A549 (cell line): ENCODE data around the gene DRP2. TPM values are rescaled to one million over a fixed set of nuclear protein-coding genes. Genes with fewer than 3 reads are reported as not detected.
A peak's percentile ranks its signal among the peaks of the same experiment; 100 is the strongest.
"Not testable (repeated sequence)": the region's sequence is repeated elsewhere in the genome, so short reads cannot be mapped to it uniquely, and the experiment has no call there.

ENCODE experiments used
- ATAC-seq, 2 experiments: fragments of 200-7000 bp in 1 of 2; fragments of >200 bp in 1 of 2; cut with Nextera tagmentation in 1 of 2; cut with Tn5 transposase in 1 of 2; 3 replicates each; pipeline versions ENCODE4 v1.8.0 to v1.9.1; 2018 to 2020; ENCODE audit warnings: mild to moderate bottlenecking in 1 of 2, moderate library complexity in 1 of 2
- CTCF ChIA-PET: fragments of 300-600 bp; sonication (Branson Sonifier 250); formaldehyde crosslinking; extraction: SDS; loops from one replicate; lab custom pipeline; 2021; ENCODE audit warnings: antibody characterized with exemption, inconsistent platforms; lab: Yijun Ruan, JAX
- POLR2A ChIA-PET: fragments of 350-600 bp; formaldehyde crosslinking; extraction: SDS; loops from one replicate; lab custom pipeline; 2021; ENCODE audit warnings: antibody characterized with exemption, inconsistent platforms; lab: Yijun Ruan, JAX
- DNase-seq, 2 experiments: peaks; one replicate each; pipeline versions ENCODE4 v3.0.0 to v3.0.0-alpha.2; 2011 to 2016; ENCODE audit warnings: low read depth in 1 of 2, low spot score in 1 of 2
- FAIRE-seq: peaks from 2 replicates; lab custom pipeline; 2011; peaks lifted over from hg19 to GRCh38; lab: Jason Lieb, UNC
- H3K27ac ChIP-seq, 2 experiments: fragments of >200 bp; sonication (Bioruptor Twin); formaldehyde crosslinking; 3 replicates each; pipeline ENCODE4 v1.5.1; 2016 to 2017
- H3K4me1 ChIP-seq: fragments of >200 bp; sonication (Bioruptor Twin); formaldehyde crosslinking; 3 replicates; pipeline ENCODE4 v1.6.1; 2016
- H3K4me2 ChIP-seq: fragments of >200 bp; sonication (Bioruptor Twin); formaldehyde crosslinking; 3 replicates; pipeline ENCODE4 v1.6.1; 2016
- H3K4me3 ChIP-seq: fragments of >200 bp; sonication (Bioruptor Twin); formaldehyde crosslinking; 3 replicates; pipeline ENCODE4 v1.5.1; 2016
- H3K9me3 ChIP-seq: fragments of >200 bp; sonication (Bioruptor Twin); formaldehyde crosslinking; 3 replicates; pipeline ENCODE4 v1.6.1; 2016
- CBX2 ChIP-seq: fragments of 200-600 bp; sonication (generic); IDR thresholded peaks from 2 replicates; pipeline ENCODE4 v1.6.1; 2016; ENCODE audit warnings: low read depth, mild to moderate bottlenecking, borderline replicate concordance
- CEBPB ChIP-seq, 2 experiments: fragments of >200 bp in 1 of 2; sonication (Bioruptor Twin) in 1 of 2; formaldehyde crosslinking in 1 of 2; IDR thresholded peaks; 2 replicates each; pipeline ENCODE4 v1.6.1; 2012 to 2016
- CHD2 ChIP-seq: fragments of 150-350 bp; IDR thresholded peaks from 2 replicates; pipeline ENCODE4 v1.6.1; 2014; ENCODE audit warnings: low read length; ENCODE audit not compliant: partially characterized antibody
- CTCF ChIP-seq: fragments of >200 bp; sonication (Bioruptor Twin); formaldehyde crosslinking; IDR thresholded peaks from 3 replicates; pipeline ENCODE4 v1.5.1; 2016
- EHMT2 ChIP-seq: fragments of 200-600 bp; sonication (generic); IDR thresholded peaks from 2 replicates; pipeline ENCODE4 v1.6.1; 2016; ENCODE audit warnings: antibody characterized with exemption, low read depth, mild to moderate bottlenecking, moderate library complexity
- HDAC2 ChIP-seq: fragments of 200-600 bp; sonication (generic); IDR thresholded peaks from 2 replicates; pipeline ENCODE4 v1.6.1; 2016
- HOXB5 ChIP-seq: fragments of 250-450 bp; sonication (Bioruptor Pico); IDR thresholded peaks from 2 replicates; pipeline ENCODE4 v1.5.0; 2020; ENCODE audit warnings: mild to moderate bottlenecking, moderate library complexity
- JUN ChIP-seq, 2 experiments: fragments of >200 bp; sonication (Bioruptor Twin); formaldehyde crosslinking; IDR thresholded peaks; 2 replicates in 1 of 2; 3 replicates in 1 of 2; pipeline ENCODE4 v1.6.1; 2016 to 2017
- KDM5A ChIP-seq: fragments of 200-600 bp; sonication (generic); IDR thresholded peaks from 2 replicates; pipeline ENCODE4 v1.6.1; 2016; ENCODE audit warnings: antibody characterized with exemption, mild to moderate bottlenecking
- PHF8 ChIP-seq: fragments of 200-600 bp; sonication (generic); IDR thresholded peaks from 2 replicates; pipeline ENCODE4 v1.6.1; 2016; ENCODE audit warnings: low read depth, mild to moderate bottlenecking, antibody characterized with exemption, moderate library complexity, borderline replicate concordance
- RAD21 ChIP-seq, 2 experiments: fragments of >200 bp in 1 of 2; sonication (Bioruptor Twin) in 1 of 2; formaldehyde crosslinking in 1 of 2; IDR thresholded peaks in 1 of 2; conservative IDR thresholded peaks in 1 of 2; 2 replicates in 1 of 2; 3 replicates in 1 of 2; pipeline ENCODE4 v1.6.1; 2012 to 2018; ENCODE audit warnings: inconsistent platforms in 1 of 2
- ZSCAN20 ChIP-seq: fragments of 250-450 bp; sonication (Bioruptor Pico); IDR thresholded peaks from 2 replicates; pipeline ENCODE4 v1.8.0; 2022; ENCODE audit warnings: mild to moderate bottlenecking, moderate library complexity
- WGBS: methylation state at CpG from one replicate; pipeline ENCODE4 v1.1.6; 2017; ENCODE audit errors: missing lambda C conversion rate; 5-methylcytosine and 5-hydroxymethylcytosine counted together
- polyA plus RNA-seq, 4 experiments: library from polyadenylated mRNA; depleted of rRNA in 3 of 4; stranded (reverse); fragments of >200 nt; fragmentation: RNase III in 1 of 4; extraction: RNeasy Plus Mini Kit Qiagen cat#74134 plus additional on column Dnase treatment in 1 of 4; gene quantifications; 2 replicates in 3 of 4; 3 replicates in 1 of 4; pipeline ENCODE4 v1.2.3, GENCODE V29; 2011 to 2017
- TF ChIP-seq, protein P1 (sequence below): fragments of 250-450 bp; sonication (Bioruptor Pico); IDR thresholded peaks from 2 replicates; pipeline ENCODE4 v1.5.0; 2020; ENCODE audit warnings: low read depth, mild to moderate bottlenecking, moderate library complexity
- TF ChIP-seq, protein P2 (sequence below): IDR thresholded peaks from 2 replicates; pipeline ENCODE4 v1.6.1; 2012; ENCODE audit warnings: low read depth, borderline replicate concordance

The DRP2 gene
- polyA plus RNA-seq, 2 of the 4 experiments (the other 2 are of a cell fraction), result 0.58 to 0.62 TPM

- POLR2A ChIA-PET, result no interaction called here
Measured at GRCh38 chrX:101176439-101176838, 43.1 kb upstream of the DRP2 start.

GRCh38 chrX:101184876-101185275 lies 34.7 kb upstream of the DRP2 start:
- ATAC-seq, DNase-seq, H3K4me1 ChIP-seq, POLR2A ChIA-PET, FAIRE-seq, H3K4me2 ChIP-seq, CTCF ChIA-PET, H3K9me3 ChIP-seq, H3K4me3 ChIP-seq, H3K27ac ChIP-seq: not testable (repeated sequence)
- WGBS, result 63% methylated on average over 2 of the region's 2 CpGs

More at GRCh38 chrX:101176439-101176838, 43.1 kb upstream of the DRP2 start:
- Histone ChIP-seq H3K4me2 (no peak overlapping the region), H3K9me3 (no peaks in the 10 kb centered on the region), H3K4me1 (no peaks in the 10 kb centered on the region), H3K27ac (no peak overlapping the region), H3K4me3 (no peak overlapping the region)
- no peak for FAIRE-seq
- CTCF ChIA-PET, result no interaction called here
- DNase-seq, result peak in 1 of 2 experiments; percentile 2
- 55% methylated on average over 3 of the region's 3 CpGs for WGBS
- ATAC-seq, result no peak
- TF ChIP-seq, protein P1, sequence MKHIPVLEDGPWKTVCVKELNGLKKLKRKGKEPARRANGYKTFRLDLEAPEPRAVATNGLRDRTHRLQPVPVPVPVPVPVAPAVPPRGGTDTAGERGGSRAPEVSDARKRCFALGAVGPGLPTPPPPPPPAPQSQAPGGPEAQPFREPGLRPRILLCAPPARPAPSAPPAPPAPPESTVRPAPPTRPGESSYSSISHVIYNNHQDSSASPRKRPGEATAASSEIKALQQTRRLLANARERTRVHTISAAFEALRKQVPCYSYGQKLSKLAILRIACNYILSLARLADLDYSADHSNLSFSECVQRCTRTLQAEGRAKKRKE (CRISPR knock-in tag), result no peak
- TF ChIP-seq, protein P2, sequence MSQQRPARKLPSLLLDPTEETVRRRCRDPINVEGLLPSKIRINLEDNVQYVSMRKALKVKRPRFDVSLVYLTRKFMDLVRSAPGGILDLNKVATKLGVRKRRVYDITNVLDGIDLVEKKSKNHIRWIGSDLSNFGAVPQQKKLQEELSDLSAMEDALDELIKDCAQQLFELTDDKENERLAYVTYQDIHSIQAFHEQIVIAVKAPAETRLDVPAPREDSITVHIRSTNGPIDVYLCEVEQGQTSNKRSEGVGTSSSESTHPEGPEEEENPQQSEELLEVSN, result no peak
- TF ChIP-seq KDM5A, result no peak
- TF ChIP-seq PHF8, result no peak
- TF ChIP-seq CBX2, result no peak
- TF ChIP-seq CEBPB (IDR thresholded peaks at IDR 0.05), result no peak
- TF ChIP-seq ZSCAN20 (CRISPR knock-in tag), result no peak
- no peak for TF ChIP-seq HOXB5 (CRISPR knock-in tag)
- no peak for TF ChIP-seq JUN (IDR thresholded peaks at IDR 0.05)
- TF ChIP-seq EHMT2, result no peak

DNA sequence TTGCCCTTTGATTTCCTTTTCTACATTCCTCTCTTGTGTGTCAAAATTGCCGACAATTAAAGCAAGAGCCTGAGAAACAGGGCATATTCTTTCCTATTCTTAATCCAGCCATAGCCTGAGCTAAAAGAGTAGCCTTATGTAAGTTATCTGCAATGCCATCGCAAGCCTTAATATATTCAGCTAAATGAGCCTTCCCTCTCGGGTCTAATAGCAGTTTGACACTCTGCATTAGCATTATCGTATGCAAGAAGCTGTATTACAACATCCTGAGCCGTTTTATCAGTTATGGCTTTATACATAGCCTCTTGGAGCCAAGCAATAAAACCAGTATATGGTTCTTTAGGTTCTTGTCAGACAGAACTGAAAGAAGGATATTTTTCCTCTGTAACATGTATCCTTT lies 31.6 kb upstream of the DRP2 start:
- H3K9me3 ChIP-seq, CTCF ChIA-PET, ATAC-seq, H3K27ac ChIP-seq, H3K4me1 ChIP-seq, H3K4me3 ChIP-seq, FAIRE-seq, DNase-seq, POLR2A ChIA-PET, H3K4me2 ChIP-seq: not testable (repeated sequence)
- 62% methylated on average over 5 of the region's 5 CpGs for whole genome bisulfite sequencing

DNA sequence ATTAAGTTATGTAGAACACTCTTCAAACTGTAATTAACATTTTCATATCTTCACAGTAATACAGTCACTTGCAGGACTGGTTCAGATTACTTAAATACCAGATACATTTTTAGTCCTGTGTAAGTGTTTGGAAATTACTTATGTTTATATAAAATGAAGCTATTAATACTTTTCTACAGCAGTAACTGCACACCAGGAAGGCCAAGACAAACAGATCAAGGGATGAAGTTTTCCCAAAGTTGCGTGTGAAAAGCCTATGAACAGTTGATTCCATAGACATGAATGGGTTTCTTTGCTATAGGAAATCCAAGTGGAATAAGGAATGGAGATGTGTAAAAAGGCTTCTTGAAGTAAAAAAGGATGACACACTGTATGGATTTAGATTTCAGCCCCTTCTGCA lies 28.9 kb upstream of the DRP2 start:
- H3K27ac ChIP-seq, result no peak overlapping the region
- H3K4me2 ChIP-seq, result no peak overlapping the region
- no peaks in the 10 kb centered on the region for H3K9me3 ChIP-seq
- no peaks in the 10 kb centered on the region for H3K4me1 ChIP-seq
- CTCF ChIA-PET, result no interaction called here
- ATAC-seq, result no peak
- WGBS, result 95% methylated on average over 1 of the region's 1 CpG
- H3K4me3 ChIP-seq, result no peak overlapping the region
- POLR2A ChIA-PET, result no interaction called here
- no peak for FAIRE-seq
- TF ChIP-seq CHD2 (no peak), EHMT2 (no peak), CTCF (no peak), HDAC2 (no peak), RAD21 (conservative IDR thresholded peaks at IDR 0.05 in 1 of 2, IDR thresholded peaks at IDR 0.05 in 1 of 2) (no peak)
- TF ChIP-seq, protein P1 (CRISPR knock-in tag), result no peak
- DNase-seq, result no peak
